Transverse colon (tissue), 4 donors: ENCODE measurements around the gene ILF2. TPM values are rescaled to one million over a fixed set of nuclear protein-coding genes. Genes with fewer than 3 reads are reported as not detected.

Experiments
- DNase-seq: peaks from one replicate; pipeline ENCODE4 v3.0.0-alpha.2; 2019
- H3K27ac ChIP-seq, 4 donors: fragments of 200-600 bp; sonication (generic); 2 replicates each; pipeline ENCODE4 v1.5.1; 2016 to 2018; ENCODE audit warnings: inconsistent platforms in 4 of 4
- H3K27me3 ChIP-seq: fragments of 200-600 bp; sonication (generic); 2 replicates; pipeline ENCODE4 v1.5.1; 2017; ENCODE audit warnings: inconsistent platforms
- H3K36me3 ChIP-seq, 4 donors: fragments of 200-600 bp; sonication (generic); 2 replicates each; pipeline ENCODE4 v1.5.1; 2017 to 2019; ENCODE audit warnings: inconsistent platforms in 4 of 4
- H3K4me1 ChIP-seq, 4 donors: fragments of 200-600 bp; sonication (generic); 2 replicates each; pipeline ENCODE4 v1.5.1; 2017 to 2020; ENCODE audit warnings: inconsistent platforms in 4 of 4
- H3K4me3 ChIP-seq, 4 donors: fragments of 200-600 bp; sonication (generic); 1 replicate in 1 of 4; 2 replicates in 3 of 4; pipeline versions ENCODE4 v1.5.1 to v1.6.1; 2017 to 2019; ENCODE audit warnings: inconsistent platforms in 4 of 4
- H3K9me3 ChIP-seq, 2 donors: fragments of 200-600 bp; sonication (generic); 2 replicates each; pipeline ENCODE4 v1.5.1; 2017 to 2019; ENCODE audit warnings: inconsistent platforms in 2 of 2
- CTCF ChIP-seq, 5 experiments: fragments of 200-600 bp in 3 of 5; fragments of 450-650 bp in 2 of 5; sonication (generic) in 3 of 5; IDR thresholded peaks; 1 replicate in 2 of 5; 2 replicates in 3 of 5; pipeline ENCODE4 v1.5.1; 2016 to 2017; ENCODE audit warnings: antibody characterized with exemption in 5 of 5, inconsistent platforms in 3 of 5, mild to moderate bottlenecking in 2 of 5, moderate library complexity in 1 of 5
- EP300 ChIP-seq: sonication (generic); formaldehyde crosslinking; IDR thresholded peaks from one replicate; pipeline ENCODE4 v1.6.1; 2017; ENCODE audit warnings: antibody characterized with exemption, low read depth
- POLR2A ChIP-seq: fragments of 450-650 bp; IDR thresholded peaks from one replicate; pipeline ENCODE4 v1.6.1; 2016; ENCODE audit warnings: antibody characterized with exemption, mild to moderate bottlenecking, moderate library complexity
- POLR2AphosphoS5 ChIP-seq, 3 donors: sonication (generic); formaldehyde crosslinking; IDR thresholded peaks; one replicate each; pipeline ENCODE4 v1.6.1; 2016; ENCODE audit warnings: antibody characterized with exemption in 3 of 3
- WGBS, 2 donors: methylation state at CpG; one replicate each; pipeline ENCODE4 v1.1.5; 2018; ENCODE audit warnings: low coverage in 1 of 2; 5-methylcytosine and 5-hydroxymethylcytosine counted together
- in situ Hi-C, 4 donors: fragments of 200-750 bp; cut with MboI; loops; one replicate each; pipeline versions ENCODE4 v1.15.0 to v1.15.1; 2017; ENCODE audit warnings: low sequenced_read_pairs in 3 of 4, low pct_ligation_motif_present in 1 of 4, low pct_unique_long_range_greater_than_20kb in 1 of 4
- intact Hi-C: fragments of 100-400 bp; cut with DNase I; formaldehyde crosslinking; loops from one replicate; pipeline ENCODE4 v1.15.1; 2023; ENCODE audit warnings: low total_unique reads
- small RNA-seq, 4 donors: library from RNA; depleted of rRNA; stranded (forward); fragments of <200 nt; gene quantifications; one replicate each; pipeline ENCODE3, GENCODE V24; 2016
- total RNA-seq, 4 donors: library from RNA; depleted of rRNA; stranded (reverse); fragments of >200 nt; gene quantifications; one replicate each; pipeline ENCODE4 v1.1.0, GENCODE V29; 2016

Gene ILF2
- total RNA-seq, 4 donors from 2014 or later, result 16.5 to 102 (median 66.5) TPM

- peaks cover 0 to 5% (median 0%) of the 10 kb centered on the region in 4 donors for H3K36me3 ChIP-seq
- peaks cover 40 to 85% (median 58%) of the 10 kb centered on the region in 4 donors for H3K4me1 ChIP-seq
- no peaks in the 10 kb centered on the region for H3K27me3 ChIP-seq
- peak overlapping the region; percentile 53 to 69 (median 60) for H3K4me3 ChIP-seq
- intact Hi-C loops, result loop anchor here (5.0 kb wide), 1 partner anchor 35 kb away; no protein-coding TSS in a partner anchor
- DNase-seq, result no peak
- 32% methylated on average over 11 of the region's 11 CpGs; no CpG with 5 or more reads in 1 of the 2 donors for WGBS, 2 donors
- TF ChIP-seq POLR2AphosphoS5 (IDR thresholded peaks at IDR 0.05) (no peak), POLR2A (no peak), EP300 (no peak), CTCF (IDR thresholded peaks at IDR 0.05) (no peak)
- H3K27ac ChIP-seq, result peak overlapping the region; percentile 89 to 97 (median 92)
- no peaks in the 10 kb centered on the region for H3K9me3 ChIP-seq
- in situ Hi-C loops, result no loop called here
These were observed 58.6 kb downstream of the ILF2 start for GRCh38 chr1:153612111-153612754.

Small RNAs within 50 kb of the gene (small RNA-seq; reads per million reads assigned to genes)
- gene MIR8083, result 0 reads per million in 4 donors
- 0 reads per million in 4 donors for gene RN7SL372P

Other genes starting within 250 kb of the ILF2 start
- not detected for gene S100A7, start 210.3 kb downstream of the ILF2 start, total RNA-seq
- 100 to 1,000 TPM; 219 to 881 (median 433) TPM for gene S100A6, start 135.0 kb downstream of the ILF2 start, total RNA-seq
- not detected for gene S100A5, start 130.1 kb downstream of the ILF2 start, total RNA-seq
- gene S100A4, start 125.2 kb downstream of the ILF2 start, total RNA-seq, result 100 to 1,000 TPM in 1 of 4 donors, 10 to 100 TPM in 3; 40.8 to 138 (median 78.6) TPM
- under 1 TPM in 1 of 4 donors, not detected in 3; 0.64 TPM for gene S100A3, start 121.7 kb downstream of the ILF2 start, total RNA-seq
- gene S100A2, start 105.1 kb downstream of the ILF2 start, total RNA-seq, result 1 to 10 TPM in 1 of 4 donors, not detected in 3; 2.2 TPM
- gene S100A16, start 57.9 kb downstream of the ILF2 start, total RNA-seq, result 100 to 1,000 TPM; 181 to 223 (median 196) TPM
- gene S100A14, start 54.7 kb downstream of the ILF2 start, total RNA-seq, result 100 to 1,000 TPM; 134 to 514 (median 437) TPM
- gene S100A13, start 43.5 kb downstream of the ILF2 start, total RNA-seq, result 10 to 100 TPM; 33.8 to 67.8 (median 45.5) TPM
- gene S100A1, start 42.6 kb downstream of the ILF2 start, total RNA-seq, result 1 to 10 TPM in 2 of 4 donors, not detected in 2; 3.7 to 4.4 TPM
- 10 to 100 TPM; 35.2 to 86.1 (median 65.2) TPM for gene CHTOP, start 36.9 kb downstream of the ILF2 start, total RNA-seq
- 10 to 100 TPM; 10.5 to 38.4 (median 27.4) TPM for gene SNAPIN, start 12.3 kb downstream of the ILF2 start, total RNA-seq
- 10 to 100 TPM in 3 of 4 donors, 1 to 10 TPM in 1; 9.8 to 25.1 (median 13.4) TPM for gene NPR1, start 7.7 kb upstream of the ILF2 start, total RNA-seq
- 10 to 100 TPM; 26.1 to 35.6 (median 28.0) TPM for gene INTS3, start 57.1 kb upstream of the ILF2 start, total RNA-seq
- 100 to 1,000 TPM in 1 of 4 donors, 10 to 100 TPM in 3; 15.2 to 159 (median 26.2) TPM for gene SLC27A3, start 104.4 kb upstream of the ILF2 start, total RNA-seq